ENCODE data around the gene MEGF11.
A peak's percentile ranks its signal among the peaks of the same experiment; 100 is the strongest.

- peak in 1 of 4 donors; percentile 4 for TF ChIP-seq CTCF (IDR thresholded peaks at IDR 0.05)
- no peak for TF ChIP-seq POLR2A (IDR thresholded peaks at IDR 0.05)
These were observed 699 bp downstream of the MEGF11 start for GRCh38 chr15:66252685-66253417.

Measured in right lobe of liver (tissue), 4 donors.